Smooth muscle cell of the brain vasculature (primary cell): ENCODE data around the gene TOP2A.

ENCODE experiments used
- DNase-seq: peaks from one replicate; pipeline ENCODE4 v3.0.0-alpha.2; 2012; ENCODE audit warnings: low read depth, low spot score

Gene TOP2A

GRCh38 chr17:40347319-40348135 is 70.2 kb downstream of the TOP2A start:
- DNase-seq: no peak

- no peak for DNase-seq
Measured at GRCh38 chr17:40346765-40347158, 70.9 kb downstream of the TOP2A start.

GRCh38 chr17:40345994-40346764 is 71.5 kb downstream of the TOP2A start:
- no peak for DNase-seq

GRCh38 chr17:40345161-40345993 is 72.3 kb downstream of the TOP2A start:
- DNase-seq: no peak

GRCh38 chr17:40344421-40345160 is 73.1 kb downstream of the TOP2A start:
- no peak for DNase-seq

- no peak for DNase-seq
Measured at GRCh38 chr17:40343219-40344119, 74.2 kb downstream of the TOP2A start.

- DNase-seq: no peak
Measured at GRCh38 chr17:40342504-40343218, 75.0 kb downstream of the TOP2A start.

GRCh38 chr17:40341808-40342503 is 75.7 kb downstream of the TOP2A start:
- no peak for DNase-seq

GRCh38 chr17:40340880-40341807 is 76.6 kb downstream of the TOP2A start:
- DNase-seq: no peak

GRCh38 chr17:40340327-40340726 is 77.4 kb downstream of the TOP2A start:
- DNase-seq: no peak

- no peak for DNase-seq
Measured at GRCh38 chr17:40338941-40339649, 78.6 kb downstream of the TOP2A start.
